Stomach (tissue), 9 donors: ENCODE data around the gene CD151. TPM values are rescaled to one million over a fixed set of nuclear protein-coding genes. Genes with fewer than 3 reads are reported as not detected.

ENCODE experiments used
- DNase-seq, 2 donors: peaks; one replicate each; pipeline versions ENCODE4 v3.0.0 to v3.0.0-alpha.2; 2013 to 2019
- H3K27ac ChIP-seq, 5 donors: fragments of 200-600 bp in 4 of 5; sonication (generic) in 4 of 5; one replicate each; pipeline ENCODE4 v1.5.1; 2013 to 2019; ENCODE audit warnings: mild to moderate bottlenecking in 1 of 5, moderate library complexity in 1 of 5
- H3K27me3 ChIP-seq, 3 donors: fragments of 200-600 bp; sonication (generic); one replicate each; pipeline ENCODE4 v1.5.1; 2017 to 2019; ENCODE audit warnings: mixed run types in 1 of 3
- H3K36me3 ChIP-seq, 4 donors: fragments of 200-600 bp; sonication (generic); 1 replicate in 3 of 4; 2 replicates in 1 of 4; pipeline ENCODE4 v1.5.1; 2016 to 2019
- H3K4me1 ChIP-seq, 4 donors: fragments of 200-600 bp; sonication (generic); one replicate each; pipeline ENCODE4 v1.5.1; 2016 to 2019
- H3K4me3 ChIP-seq, 4 donors: fragments of 200-600 bp; sonication (generic) in 3 of 4; one replicate each; pipeline ENCODE4 v1.5.1; 2016 to 2019; ENCODE audit warnings: mild to moderate bottlenecking in 1 of 4
- H3K9me3 ChIP-seq, 4 donors: fragments of 200-600 bp; sonication (generic); one replicate each; pipeline ENCODE4 v1.5.1; 2016 to 2019
- CTCF ChIP-seq, 7 experiments: fragments of 450-650 bp in 4 of 7; fragments of 200-600 bp in 3 of 7; sonication (generic) in 3 of 7; IDR thresholded peaks; one replicate each; pipeline ENCODE4 v1.5.1; 2016 to 2019; ENCODE audit warnings: antibody characterized with exemption in 7 of 7, control low read depth in 2 of 7, mild to moderate bottlenecking in 1 of 7
- EP300 ChIP-seq: sonication (generic); formaldehyde crosslinking; IDR thresholded peaks from one replicate; pipeline ENCODE4 v1.6.1; 2017; ENCODE audit warnings: antibody characterized with exemption
- POLR2A ChIP-seq, 4 donors: fragments of 450-650 bp; IDR thresholded peaks; one replicate each; pipeline ENCODE4 v1.6.1; 2016; ENCODE audit warnings: antibody characterized with exemption in 4 of 4, control low read depth in 2 of 4, mild to moderate bottlenecking in 1 of 4, moderate library complexity in 1 of 4
- POLR2AphosphoS5 ChIP-seq, 3 donors: sonication (generic); formaldehyde crosslinking; IDR thresholded peaks; one replicate each; pipeline ENCODE4 v1.6.1; 2016; ENCODE audit warnings: antibody characterized with exemption in 3 of 3
- WGBS, 5 donors: extraction: QIAGEN DNeasy Blood & Tissue Kit in 3 of 5; methylation state at CpG; one replicate each; pipeline versions ENCODE4 v1.1.5 to v1.1.7; 2013 to 2018; 5-methylcytosine and 5-hydroxymethylcytosine counted together
- intact Hi-C: fragments of 100-400 bp; cut with DNase I; formaldehyde crosslinking; loops from one replicate; pipeline ENCODE4 v1.15.1; 2023; ENCODE audit warnings: low total_unique reads
- polyA plus RNA-seq, 3 donors: library from polyadenylated mRNA; stranded (reverse); fragments of 200-250 nt; gene quantifications; one replicate each; pipeline ENCODE4 v1.2.3, GENCODE V29; 2013
- total RNA-seq, 5 donors: library from RNA; depleted of rRNA; stranded (reverse); fragments of >200 nt; gene quantifications; one replicate each; pipeline versions ENCODE4 v1.1.0 to v1.2.3, GENCODE V29; 2014 to 2016
- donor health status: healthy with polysubstance abuse.
- donor health status: Bipolar disorder and iron deficiency.
- donor health status: healthy.

The CD151 gene
- total and polyA plus RNA-seq, 8 donors = 66.7 to 293 (median 159) TPM

GRCh38 chr11:801097-801780 lies 31.5 kb upstream of the CD151 start:
- Histone ChIP-seq H3K36me3 (peaks cover 11 to 44% (median 39%) of the 10 kb centered on the region in 4 donors), H3K27ac (no peak overlapping the region), H3K4me3 (no peak overlapping the region), H3K27me3 (no peaks in the 10 kb centered on the region), H3K9me3 (no peaks in the 10 kb centered on the region), H3K4me1 (peaks cover 33 to 52% (median 48%) of the 10 kb centered on the region in 4 donors)
- no peak for DNase-seq
- TF ChIP-seq EP300 (no peak), POLR2A (IDR thresholded peaks at IDR 0.05) (no peak), CTCF (IDR thresholded peaks at IDR 0.05) (no peak), POLR2AphosphoS5 (IDR thresholded peaks at IDR 0.05) (no peak)
- 86 to 90% (median 88%) methylated on average over 8 to 20 of the region's 20 CpGs for WGBS, 5 donors
- intact Hi-C loops = no loop called here

- H3K9me3 ChIP-seq = no peaks in the 10 kb centered on the region
- whole genome bisulfite sequencing, 5 donors = 95 to 99% (median 97%) methylated on average over 16 to 21 of the region's 21 CpGs
- no peak overlapping the region for H3K4me3 ChIP-seq
- H3K4me1 ChIP-seq = peaks cover 25 to 45% (median 39%) of the 10 kb centered on the region in 4 donors
- no peak overlapping the region for H3K27ac ChIP-seq
- intact Hi-C loops = no loop called here
- TF ChIP-seq CTCF (IDR thresholded peaks at IDR 0.05) (no peak), EP300 (no peak), POLR2AphosphoS5 (IDR thresholded peaks at IDR 0.05) (no peak), POLR2A (IDR thresholded peaks at IDR 0.05) (no peak)
- no peaks in the 10 kb centered on the region for H3K27me3 ChIP-seq
- no peak for DNase-seq
- H3K36me3 ChIP-seq = peaks cover 11 to 44% (median 39%) of the 10 kb centered on the region in 4 donors
These were observed 30.6 kb upstream of the CD151 start for GRCh38 chr11:802018-802617.

- Histone ChIP-seq H3K27me3 (no peaks in the 10 kb centered on the region), H3K4me3 (no peak overlapping the region), H3K9me3 (no peaks in the 10 kb centered on the region), H3K4me1 (peaks cover 23 to 44% (median 34%) of the 10 kb centered on the region in 4 donors), H3K36me3 (peaks cover 11 to 44% (median 39%) of the 10 kb centered on the region in 4 donors), H3K27ac (no peak overlapping the region)
- TF ChIP-seq EP300 (no peak), CTCF (IDR thresholded peaks at IDR 0.05) (no peak), POLR2A (IDR thresholded peaks at IDR 0.05) (no peak), POLR2AphosphoS5 (IDR thresholded peaks at IDR 0.05) (no peak)
- intact Hi-C loops = no loop called here
- 84 to 95% (median 88%) methylated on average over 15 to 28 of the region's 28 CpGs for WGBS, 5 donors
- no peak for DNase-seq
These were observed 29.9 kb upstream of the CD151 start for GRCh38 chr11:802693-803466.

GRCh38 chr11:803467-803742 lies 29.3 kb upstream of the CD151 start:
- H3K4me1 ChIP-seq = peaks cover 24 to 46% (median 36%) of the 10 kb centered on the region in 4 donors
- H3K4me3 ChIP-seq = no peak overlapping the region
- peaks cover 11 to 44% (median 39%) of the 10 kb centered on the region in 4 donors for H3K36me3 ChIP-seq
- 78 to 98% (median 91%) methylated on average over 5 to 8 of the region's 8 CpGs for WGBS, 5 donors
- intact Hi-C loops = no loop called here
- DNase-seq = no peak
- TF ChIP-seq POLR2A (IDR thresholded peaks at IDR 0.05) (no peak), POLR2AphosphoS5 (IDR thresholded peaks at IDR 0.05) (no peak), EP300 (no peak), CTCF (IDR thresholded peaks at IDR 0.05) (no peak)
- H3K9me3 ChIP-seq = no peaks in the 10 kb centered on the region
- no peak overlapping the region for H3K27ac ChIP-seq
- no peaks in the 10 kb centered on the region for H3K27me3 ChIP-seq
